NT2/D1 (cell line): ENCODE measurements around the gene GBP6.

Experiments
- DNase-seq: peaks from one replicate; pipeline ENCODE4 v3.0.0-alpha.2; 2011; ENCODE audit warnings: low read depth, low spot score
- H3K27me3 ChIP-seq: 2 replicates; pipeline ENCODE4 v1.6.0; 2011; ENCODE audit warnings: mild to moderate bottlenecking; ENCODE audit not compliant: insufficient read length, insufficient read depth
- H3K36me3 ChIP-seq: 2 replicates; pipeline ENCODE4 v1.6.1; 2011; ENCODE audit warnings: mild to moderate bottlenecking, low read length, mixed read lengths; ENCODE audit not compliant: insufficient read depth, insufficient read length
- H3K4me1 ChIP-seq: 2 replicates; pipeline ENCODE4 v1.5.1; 2011; ENCODE audit not compliant: insufficient read depth, insufficient read length
- H3K4me3 ChIP-seq: 2 replicates; pipeline ENCODE4 v1.5.1; 2011; ENCODE audit warnings: low read depth; ENCODE audit not compliant: insufficient read length
- H3K9ac ChIP-seq: 2 replicates; pipeline ENCODE4 v1.6.0; 2011; ENCODE audit warnings: low read depth; ENCODE audit not compliant: insufficient read length
- H3K9me3 ChIP-seq: 2 replicates; pipeline ENCODE4 v1.5.1; 2011; ENCODE audit warnings: mild to moderate bottlenecking, low read length; ENCODE audit not compliant: insufficient read depth
- SUZ12 ChIP-seq: IDR thresholded peaks from 2 replicates; pipeline ENCODE4 v1.6.1; 2011; ENCODE audit not compliant: insufficient read length, insufficient read depth; ENCODE audit errors: extremely low read depth
- YY1 ChIP-seq: IDR thresholded peaks from 2 replicates; pipeline ENCODE4 v1.6.1; 2011; ENCODE audit not compliant: insufficient read length, insufficient read depth
- ZNF274 ChIP-seq: IDR thresholded peaks from 2 replicates; pipeline ENCODE4 v1.6.1; 2011; ENCODE audit warnings: mild to moderate bottlenecking, low read depth, low read length

The GBP6 gene

GRCh38 chr1:89378001-89378400 is 14.1 kb downstream of the GBP6 start:
- Histone ChIP-seq H3K9me3 (no peaks in the 10 kb centered on the region), H3K27me3 (no peaks in the 10 kb centered on the region), H3K36me3 (no peaks in the 10 kb centered on the region), H3K9ac (no peak overlapping the region), H3K4me1 (no peaks in the 10 kb centered on the region), H3K4me3 (no peak overlapping the region)
- DNase-seq = no peak
- no peak for TF ChIP-seq ZNF274
- TF ChIP-seq YY1 = no peak
- no peak for TF ChIP-seq SUZ12

DNA sequence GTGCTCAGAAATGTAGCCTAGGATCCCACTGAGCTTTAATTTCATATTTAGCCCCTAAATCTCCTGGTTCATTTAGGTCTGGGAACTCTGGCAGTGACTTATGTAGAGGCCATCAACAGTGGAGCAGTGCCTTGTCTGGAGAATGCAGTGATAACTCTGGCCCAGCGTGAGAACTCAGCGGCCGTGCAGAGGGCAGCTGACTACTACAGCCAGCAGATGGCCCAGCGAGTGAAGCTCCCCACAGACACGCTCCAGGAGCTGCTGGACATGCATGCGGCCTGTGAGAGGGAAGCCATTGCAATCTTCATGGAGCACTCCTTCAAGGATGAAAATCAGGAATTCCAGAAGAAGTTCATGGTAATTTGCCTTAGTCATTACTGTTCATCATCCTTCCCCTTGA is 17.8 kb downstream of the GBP6 start:
- no peak overlapping the region for H3K4me3 ChIP-seq
- TF ChIP-seq YY1 (no peak), ZNF274 (no peak), SUZ12 (no peak)
- no peak for DNase-seq
- H3K9ac ChIP-seq = no peak overlapping the region
- no peaks in the 10 kb centered on the region for H3K9me3 ChIP-seq
- H3K27me3 ChIP-seq = no peaks in the 10 kb centered on the region
- H3K36me3 ChIP-seq = no peaks in the 10 kb centered on the region
- H3K4me1 ChIP-seq = no peaks in the 10 kb centered on the region

- DNase-seq = no peak
- Histone ChIP-seq H3K36me3 (no peaks in the 10 kb centered on the region), H3K9ac (no peak overlapping the region), H3K27me3 (no peaks in the 10 kb centered on the region), H3K9me3 (no peaks in the 10 kb centered on the region), H3K4me1 (no peaks in the 10 kb centered on the region), H3K4me3 (no peak overlapping the region)
- TF ChIP-seq SUZ12 (no peak), ZNF274 (no peak), YY1 (no peak)
These were observed 18.6 kb downstream of the GBP6 start for GRCh38 chr1:89382479-89382878.

DNA sequence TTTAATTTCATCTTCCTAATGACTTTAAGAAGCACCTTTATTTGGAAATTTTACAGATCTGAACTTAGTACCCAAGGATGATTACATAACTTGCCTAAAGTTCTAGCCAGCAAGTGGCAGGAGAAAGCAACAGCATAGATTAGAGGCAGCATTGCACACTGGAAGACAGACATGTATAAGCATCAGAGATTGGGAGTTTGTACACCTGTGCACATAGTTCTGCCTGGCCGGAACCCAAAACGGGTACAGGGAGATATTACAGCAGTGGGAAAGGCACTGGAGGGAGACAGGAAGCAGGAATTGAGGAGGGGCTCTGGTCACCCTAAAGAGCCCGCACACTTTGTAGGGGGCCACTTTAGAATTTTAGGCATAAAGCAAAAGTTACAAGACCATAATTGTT is 19.3 kb downstream of the GBP6 start:
- Histone ChIP-seq H3K4me1 (no peaks in the 10 kb centered on the region), H3K4me3 (no peak overlapping the region), H3K27me3 (no peaks in the 10 kb centered on the region), H3K36me3 (no peaks in the 10 kb centered on the region), H3K9ac (no peak overlapping the region), H3K9me3 (no peaks in the 10 kb centered on the region)
- TF ChIP-seq SUZ12 (no peak), YY1 (no peak), ZNF274 (no peak)
- DNase-seq = no peak

GRCh38 chr1:89390707-89391106 is 26.8 kb downstream of the GBP6 start:
- no peaks in the 10 kb centered on the region for H3K27me3 ChIP-seq
- DNase-seq = no peak
- no peaks in the 10 kb centered on the region for H3K36me3 ChIP-seq
- no peak overlapping the region for H3K9ac ChIP-seq
- H3K4me3 ChIP-seq = no peak overlapping the region
- TF ChIP-seq YY1 (no peak), SUZ12 (no peak), ZNF274 (no peak)
- H3K4me1 ChIP-seq = no peaks in the 10 kb centered on the region
- H3K9me3 ChIP-seq = no peaks in the 10 kb centered on the region

GRCh38 chr1:89391686-89392085 is 27.8 kb downstream of the GBP6 start:
- DNase-seq = no peak
- Histone ChIP-seq H3K9ac (no peak overlapping the region), H3K4me1 (no peaks in the 10 kb centered on the region), H3K27me3 (no peaks in the 10 kb centered on the region), H3K4me3 (no peak overlapping the region), H3K36me3 (no peaks in the 10 kb centered on the region), H3K9me3 (no peaks in the 10 kb centered on the region)
- TF ChIP-seq ZNF274 (no peak), SUZ12 (no peak), YY1 (no peak)

GRCh38 chr1:89394851-89395250 is 31.0 kb downstream of the GBP6 start:
- Histone ChIP-seq H3K9me3 (no peaks in the 10 kb centered on the region), H3K27me3 (no peaks in the 10 kb centered on the region), H3K4me3 (no peak overlapping the region), H3K9ac (no peak overlapping the region), H3K4me1 (no peaks in the 10 kb centered on the region), H3K36me3 (no peaks in the 10 kb centered on the region)
- TF ChIP-seq SUZ12 (no peak), YY1 (no peak), ZNF274 (no peak)
- no peak for DNase-seq

DNA sequence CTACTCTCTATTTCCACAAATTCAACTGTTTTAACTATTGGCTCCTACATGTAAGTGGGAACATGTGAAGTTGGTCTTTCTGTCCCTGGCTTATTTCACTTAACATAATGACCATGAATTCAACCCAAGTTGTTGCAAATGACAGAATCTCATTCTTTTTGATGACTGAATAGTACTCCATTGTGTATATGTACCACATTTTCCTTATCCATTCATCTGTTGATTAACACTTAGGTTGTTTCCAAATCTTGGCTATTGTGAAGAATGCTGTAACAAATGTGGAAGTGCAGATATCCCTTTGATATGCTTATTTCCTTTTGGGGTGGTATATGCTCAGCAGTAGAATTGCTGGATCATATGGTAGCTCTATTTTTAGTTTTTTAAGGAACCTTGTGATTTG is 33.0 kb downstream of the GBP6 start:
- TF ChIP-seq ZNF274 (no peak), YY1 (no peak), SUZ12 (no peak)
- DNase-seq = no peak
- Histone ChIP-seq H3K27me3 (no peaks in the 10 kb centered on the region), H3K4me1 (no peaks in the 10 kb centered on the region), H3K4me3 (no peak overlapping the region), H3K36me3 (no peaks in the 10 kb centered on the region), H3K9me3 (no peaks in the 10 kb centered on the region), H3K9ac (no peak overlapping the region)
